Measurements from ENCODE around the gene DAB1.

The DAB1 gene

GRCh38 chr1:57165546-57165945, 258.3 kb downstream of the DAB1 start:
- no peak for DNase-seq
- Histone ChIP-seq H3K4me1 (ENCODE audit: control extremely low read depth in 1 of 4, control insufficient read depth in 4 of 4, insufficient read depth in 4 of 4, low read length in 3 of 4) (no peaks in the 10 kb centered on the region), H3K36me3 (ENCODE audit: control insufficient read depth in 4 of 4, insufficient read depth in 4 of 4, low read length in 3 of 4) (no peaks in the 10 kb centered on the region), H3K9me3 (ENCODE audit: control extremely low read depth in 1 of 5, control insufficient read depth in 4 of 5, insufficient read depth in 2 of 5, low read depth in 1 of 5, low read length in 4 of 5) (no peaks in the 10 kb centered on the region), H3K27me3 (replicated peaks in 2 of 5; ENCODE audit: control insufficient read depth in 4 of 5, insufficient read depth in 5 of 5, low read length in 4 of 5) (no peaks in the 10 kb centered on the region), H3K4me3 (ENCODE audit: control insufficient read depth in 1 of 7, extremely low read depth in 1 of 7, insufficient read depth in 4 of 7, low read depth in 2 of 7, low read length in 6 of 7) (no peak overlapping the region), H3K27ac (ENCODE audit: insufficient read depth in 1 of 2, low read depth in 1 of 2, low read length in 2 of 2, poor library complexity in 1 of 2, severe bottlenecking in 2 of 2) (no peak overlapping the region)
- CTCF ChIA-PET, result no interaction called here
- POLR2A ChIA-PET, result no interaction called here
- WGBS (ENCODE audit: insufficient coverage), result no CpG with 5 or more reads among the region's 1 CpG

- ChIA-PET POLR2A (no interaction called here), CTCF (no interaction called here)
- WGBS (ENCODE audit: insufficient coverage), result 100% methylated on average over 1 of the region's 1 CpG
- Histone ChIP-seq H3K4me1 (ENCODE audit: control extremely low read depth in 1 of 4, control insufficient read depth in 4 of 4, insufficient read depth in 4 of 4, low read length in 3 of 4) (no peaks in the 10 kb centered on the region), H3K27ac (ENCODE audit: insufficient read depth in 1 of 2, low read depth in 1 of 2, low read length in 2 of 2, poor library complexity in 1 of 2, severe bottlenecking in 2 of 2) (no peak overlapping the region), H3K36me3 (ENCODE audit: control insufficient read depth in 4 of 4, insufficient read depth in 4 of 4, low read length in 3 of 4) (no peaks in the 10 kb centered on the region), H3K9me3 (ENCODE audit: control extremely low read depth in 1 of 5, control insufficient read depth in 4 of 5, insufficient read depth in 2 of 5, low read depth in 1 of 5, low read length in 4 of 5) (no peaks in the 10 kb centered on the region), H3K4me3 (ENCODE audit: control insufficient read depth in 1 of 7, extremely low read depth in 1 of 7, insufficient read depth in 4 of 7, low read depth in 2 of 7, low read length in 6 of 7) (no peak overlapping the region), H3K27me3 (replicated peaks in 2 of 5; ENCODE audit: control insufficient read depth in 4 of 5, insufficient read depth in 5 of 5, low read length in 4 of 5) (no peaks in the 10 kb centered on the region)
- DNase-seq, result no peak
Observed at GRCh38 chr1:57164584-57164983, 259.3 kb downstream of the DAB1 start.

GRCh38 chr1:57163789-57164188, 260.1 kb downstream of the DAB1 start:
- Histone ChIP-seq H3K36me3 (ENCODE audit: control insufficient read depth in 4 of 4, insufficient read depth in 4 of 4, low read length in 3 of 4) (no peaks in the 10 kb centered on the region), H3K9me3 (ENCODE audit: control extremely low read depth in 1 of 5, control insufficient read depth in 4 of 5, insufficient read depth in 2 of 5, low read depth in 1 of 5, low read length in 4 of 5) (no peaks in the 10 kb centered on the region), H3K4me3 (ENCODE audit: control insufficient read depth in 1 of 7, extremely low read depth in 1 of 7, insufficient read depth in 4 of 7, low read depth in 2 of 7, low read length in 6 of 7) (no peak overlapping the region), H3K27ac (ENCODE audit: insufficient read depth in 1 of 2, low read depth in 1 of 2, low read length in 2 of 2, poor library complexity in 1 of 2, severe bottlenecking in 2 of 2) (no peak overlapping the region), H3K4me1 (ENCODE audit: control extremely low read depth in 1 of 4, control insufficient read depth in 4 of 4, insufficient read depth in 4 of 4, low read length in 3 of 4) (no peaks in the 10 kb centered on the region), H3K27me3 (replicated peaks in 2 of 5; ENCODE audit: control insufficient read depth in 4 of 5, insufficient read depth in 5 of 5, low read length in 4 of 5) (no peaks in the 10 kb centered on the region)
- ChIA-PET POLR2A (no interaction called here), CTCF (no interaction called here)
- WGBS (ENCODE audit: insufficient coverage), result 100% methylated on average over 1 of the region's 1 CpG
- no peak for DNase-seq

GRCh38 chr1:57163325-57163724, 260.5 kb downstream of the DAB1 start:
- POLR2A ChIA-PET, result no interaction called here
- WGBS (ENCODE audit: insufficient coverage), result 89% methylated on average over 4 of the region's 5 CpGs

GRCh38 chr1:57162607-57163261, 261.1 kb downstream of the DAB1 start:
- Histone ChIP-seq H3K27me3 (replicated peaks in 2 of 5; ENCODE audit: control insufficient read depth in 4 of 5, insufficient read depth in 5 of 5, low read length in 4 of 5) (no peaks in the 10 kb centered on the region), H3K4me3 (ENCODE audit: control insufficient read depth in 1 of 7, extremely low read depth in 1 of 7, insufficient read depth in 4 of 7, low read depth in 2 of 7, low read length in 6 of 7) (no peak overlapping the region), H3K9me3 (ENCODE audit: control extremely low read depth in 1 of 5, control insufficient read depth in 4 of 5, insufficient read depth in 2 of 5, low read depth in 1 of 5, low read length in 4 of 5) (no peaks in the 10 kb centered on the region), H3K36me3 (ENCODE audit: control insufficient read depth in 4 of 4, insufficient read depth in 4 of 4, low read length in 3 of 4) (no peaks in the 10 kb centered on the region), H3K27ac (ENCODE audit: insufficient read depth in 1 of 2, low read depth in 1 of 2, low read length in 2 of 2, poor library complexity in 1 of 2, severe bottlenecking in 2 of 2) (no peak overlapping the region), H3K4me1 (ENCODE audit: control extremely low read depth in 1 of 4, control insufficient read depth in 4 of 4, insufficient read depth in 4 of 4, low read length in 3 of 4) (no peaks in the 10 kb centered on the region)
- ChIA-PET POLR2A (no interaction called here), CTCF (no interaction called here)
- DNase-seq, result no peak
- WGBS (ENCODE audit: insufficient coverage), result 30% methylated on average over 2 of the region's 4 CpGs

More at GRCh38 chr1:57163325-57163724, 260.5 kb downstream of the DAB1 start:
- Histone ChIP-seq H3K4me3 (ENCODE audit: control insufficient read depth in 1 of 7, extremely low read depth in 1 of 7, insufficient read depth in 4 of 7, low read depth in 2 of 7, low read length in 6 of 7) (no peak overlapping the region), H3K36me3 (ENCODE audit: control insufficient read depth in 4 of 4, insufficient read depth in 4 of 4, low read length in 3 of 4) (no peaks in the 10 kb centered on the region), H3K27me3 (replicated peaks in 2 of 5; ENCODE audit: control insufficient read depth in 4 of 5, insufficient read depth in 5 of 5, low read length in 4 of 5) (no peaks in the 10 kb centered on the region), H3K4me1 (ENCODE audit: control extremely low read depth in 1 of 4, control insufficient read depth in 4 of 4, insufficient read depth in 4 of 4, low read length in 3 of 4) (no peaks in the 10 kb centered on the region), H3K9me3 (ENCODE audit: control extremely low read depth in 1 of 5, control insufficient read depth in 4 of 5, insufficient read depth in 2 of 5, low read depth in 1 of 5, low read length in 4 of 5) (no peaks in the 10 kb centered on the region), H3K27ac (ENCODE audit: insufficient read depth in 1 of 2, low read depth in 1 of 2, low read length in 2 of 2, poor library complexity in 1 of 2, severe bottlenecking in 2 of 2) (no peak overlapping the region)
- DNase-seq, result no peak
- CTCF ChIA-PET, result no interaction called here

GRCh38 chr1:57160594-57160993, 263.3 kb downstream of the DAB1 start:
- WGBS (ENCODE audit: insufficient coverage), result 98% methylated on average over 4 of the region's 4 CpGs
- Histone ChIP-seq H3K36me3 (ENCODE audit: control insufficient read depth in 4 of 4, insufficient read depth in 4 of 4, low read length in 3 of 4) (no peaks in the 10 kb centered on the region), H3K4me1 (ENCODE audit: control extremely low read depth in 1 of 4, control insufficient read depth in 4 of 4, insufficient read depth in 4 of 4, low read length in 3 of 4) (no peaks in the 10 kb centered on the region), H3K9me3 (ENCODE audit: control extremely low read depth in 1 of 5, control insufficient read depth in 4 of 5, insufficient read depth in 2 of 5, low read depth in 1 of 5, low read length in 4 of 5) (no peaks in the 10 kb centered on the region), H3K27ac (ENCODE audit: insufficient read depth in 1 of 2, low read depth in 1 of 2, low read length in 2 of 2, poor library complexity in 1 of 2, severe bottlenecking in 2 of 2) (no peak overlapping the region), H3K27me3 (replicated peaks in 2 of 5; ENCODE audit: control insufficient read depth in 4 of 5, insufficient read depth in 5 of 5, low read length in 4 of 5) (no peaks in the 10 kb centered on the region), H3K4me3 (ENCODE audit: control insufficient read depth in 1 of 7, extremely low read depth in 1 of 7, insufficient read depth in 4 of 7, low read depth in 2 of 7, low read length in 6 of 7) (no peak overlapping the region)
- no peak for DNase-seq
- ChIA-PET POLR2A (no interaction called here), CTCF (no interaction called here)

- Histone ChIP-seq H3K9me3 (ENCODE audit: control extremely low read depth in 1 of 5, control insufficient read depth in 4 of 5, insufficient read depth in 2 of 5, low read depth in 1 of 5, low read length in 4 of 5) (no peaks in the 10 kb centered on the region), H3K36me3 (ENCODE audit: control insufficient read depth in 4 of 4, insufficient read depth in 4 of 4, low read length in 3 of 4) (no peaks in the 10 kb centered on the region), H3K4me1 (ENCODE audit: control extremely low read depth in 1 of 4, control insufficient read depth in 4 of 4, insufficient read depth in 4 of 4, low read length in 3 of 4) (no peaks in the 10 kb centered on the region), H3K4me3 (ENCODE audit: control insufficient read depth in 1 of 7, extremely low read depth in 1 of 7, insufficient read depth in 4 of 7, low read depth in 2 of 7, low read length in 6 of 7) (no peak overlapping the region), H3K27me3 (replicated peaks in 2 of 5; ENCODE audit: control insufficient read depth in 4 of 5, insufficient read depth in 5 of 5, low read length in 4 of 5) (no peaks in the 10 kb centered on the region), H3K27ac (ENCODE audit: insufficient read depth in 1 of 2, low read depth in 1 of 2, low read length in 2 of 2, poor library complexity in 1 of 2, severe bottlenecking in 2 of 2) (no peak overlapping the region)
- no peak for DNase-seq
- CTCF ChIA-PET, result no interaction called here
- POLR2A ChIA-PET, result no interaction called here
- whole genome bisulfite sequencing (ENCODE audit: insufficient coverage), result 80% methylated on average over 1 of the region's 1 CpG
Observed at GRCh38 chr1:57158604-57158998, 265.3 kb downstream of the DAB1 start.
